ENCODE measurements around the gene PROKR1. TPM values are rescaled to one million over a fixed set of nuclear protein-coding genes. Genes with fewer than 3 reads are reported as not detected.
A peak's percentile ranks its signal among the peaks of the same experiment; 100 is the strongest.

PROKR1 gene
- total RNA-seq, 4 donors from 2014 or later: 0.22 to 0.63 TPM; not detected in 2

GRCh38 chr2:68643874-68644485 is 601 bp downstream of the PROKR1 start:
- DNase-seq (ENCODE audit: low spot score in 2 of 2): no peak
- H3K27ac ChIP-seq: no peak overlapping the region
- H3K9me3 ChIP-seq: peaks cover 0 to 21% (median 5%) of the 10 kb centered on the region in 4 donors
- H3K27me3 ChIP-seq: peaks cover 0 to 65% of the 10 kb centered on the region in 2 donors
- peaks cover 0 to 15% (median 5%) of the 10 kb centered on the region in 4 donors for H3K4me1 ChIP-seq
- 10 to 13% methylated on average over 8 to 17 of the region's 17 CpGs for WGBS, 2 donors
- no peaks in the 10 kb centered on the region for H3K36me3 ChIP-seq
- TF ChIP-seq EP300 (IDR thresholded peaks at IDR 0.05) (no peak), POLR2A (IDR thresholded peaks at IDR 0.05) (no peak)
- TF ChIP-seq, protein P1, sequence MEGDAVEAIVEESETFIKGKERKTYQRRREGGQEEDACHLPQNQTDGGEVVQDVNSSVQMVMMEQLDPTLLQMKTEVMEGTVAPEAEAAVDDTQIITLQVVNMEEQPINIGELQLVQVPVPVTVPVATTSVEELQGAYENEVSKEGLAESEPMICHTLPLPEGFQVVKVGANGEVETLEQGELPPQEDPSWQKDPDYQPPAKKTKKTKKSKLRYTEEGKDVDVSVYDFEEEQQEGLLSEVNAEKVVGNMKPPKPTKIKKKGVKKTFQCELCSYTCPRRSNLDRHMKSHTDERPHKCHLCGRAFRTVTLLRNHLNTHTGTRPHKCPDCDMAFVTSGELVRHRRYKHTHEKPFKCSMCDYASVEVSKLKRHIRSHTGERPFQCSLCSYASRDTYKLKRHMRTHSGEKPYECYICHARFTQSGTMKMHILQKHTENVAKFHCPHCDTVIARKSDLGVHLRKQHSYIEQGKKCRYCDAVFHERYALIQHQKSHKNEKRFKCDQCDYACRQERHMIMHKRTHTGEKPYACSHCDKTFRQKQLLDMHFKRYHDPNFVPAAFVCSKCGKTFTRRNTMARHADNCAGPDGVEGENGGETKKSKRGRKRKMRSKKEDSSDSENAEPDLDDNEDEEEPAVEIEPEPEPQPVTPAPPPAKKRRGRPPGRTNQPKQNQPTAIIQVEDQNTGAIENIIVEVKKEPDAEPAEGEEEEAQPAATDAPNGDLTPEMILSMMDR (IDR thresholded peaks at IDR 0.05): no peak
- peak overlapping the region in 2 of 4 donors; percentile 45 to 50 for H3K4me3 ChIP-seq

GRCh38 chr2:68645523-68645922 is 2.1 kb downstream of the PROKR1 start:
- peaks cover 0 to 67% of the 10 kb centered on the region in 2 donors for H3K27me3 ChIP-seq
- H3K4me1 ChIP-seq: peaks cover 0 to 15% (median 5%) of the 10 kb centered on the region in 4 donors
- no peak overlapping the region for H3K27ac ChIP-seq

DNA sequence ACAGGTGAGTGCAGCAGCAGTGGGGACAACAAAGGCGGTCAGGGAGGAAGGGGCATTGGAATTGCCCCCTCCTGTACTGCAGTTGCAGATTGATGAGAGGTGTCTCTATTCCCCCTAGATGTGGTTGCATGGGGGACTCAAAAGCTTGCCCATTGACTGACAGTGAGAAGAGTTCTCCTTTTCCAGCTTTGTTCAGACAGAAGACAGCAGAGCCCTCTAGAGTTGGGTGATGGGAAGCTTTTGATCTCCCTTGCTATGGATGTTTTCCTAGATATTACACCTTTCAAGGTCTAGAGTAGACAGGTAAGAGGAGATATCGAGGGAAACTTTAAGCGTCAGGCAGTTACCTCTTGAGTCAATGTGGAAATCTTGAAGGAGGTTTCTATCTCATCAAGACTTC is 2.9 kb downstream of the PROKR1 start:
- H3K36me3 ChIP-seq: no peaks in the 10 kb centered on the region
- WGBS, 2 donors: 97% methylated on average over 3 of the region's 3 CpGs
- peaks cover 0 to 15% (median 5%) of the 10 kb centered on the region in 4 donors for H3K4me1 ChIP-seq
- H3K4me3 ChIP-seq: no peak overlapping the region
- peaks cover 0 to 67% of the 10 kb centered on the region in 2 donors for H3K27me3 ChIP-seq
- no peak for DNase-seq (ENCODE audit: low spot score in 2 of 2)
- peaks cover 0 to 9% (median 3%) of the 10 kb centered on the region in 4 donors for H3K9me3 ChIP-seq
- H3K27ac ChIP-seq: no peak overlapping the region
- no peak for TF ChIP-seq POLR2A (IDR thresholded peaks at IDR 0.05)
- TF ChIP-seq, protein P1 (IDR thresholded peaks at IDR 0.05): no peak
- no peak for TF ChIP-seq EP300 (IDR thresholded peaks at IDR 0.05)

More at GRCh38 chr2:68645523-68645922, 2.1 kb downstream of the PROKR1 start:
- DNase-seq (ENCODE audit: low spot score in 2 of 2): no peak
- Histone ChIP-seq H3K4me3 (no peak overlapping the region), H3K36me3 (no peaks in the 10 kb centered on the region), H3K9me3 (peaks cover 0 to 16% (median 5%) of the 10 kb centered on the region in 4 donors)
- TF ChIP-seq EP300 (IDR thresholded peaks at IDR 0.05) (no peak), POLR2A (IDR thresholded peaks at IDR 0.05) (no peak)
- TF ChIP-seq, protein P1 (IDR thresholded peaks at IDR 0.05): no peak

DNA sequence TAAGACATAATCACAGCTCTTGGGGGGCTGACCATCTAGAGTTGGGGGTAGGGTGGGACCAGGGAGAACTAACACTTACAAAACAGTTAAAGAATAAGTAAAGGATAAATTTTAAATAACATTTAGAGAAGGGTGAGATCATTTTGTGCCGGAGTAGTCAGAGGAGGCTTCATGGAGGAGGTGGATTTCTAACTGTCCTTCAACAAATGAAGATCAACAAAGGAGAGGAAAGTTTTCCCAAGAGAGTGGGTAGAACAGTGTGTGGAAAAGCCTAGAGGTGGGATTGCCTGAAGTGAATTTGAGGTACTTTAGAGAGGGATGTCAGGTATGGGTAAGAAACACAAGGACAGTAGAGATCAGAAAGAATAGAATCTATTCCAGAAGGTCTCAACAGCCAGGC is 7.3 kb downstream of the PROKR1 start:
- H3K36me3 ChIP-seq: no peaks in the 10 kb centered on the region
- no peak overlapping the region for H3K4me3 ChIP-seq
- TF ChIP-seq POLR2A (IDR thresholded peaks at IDR 0.05) (no peak), EP300 (IDR thresholded peaks at IDR 0.05) (no peak)
- H3K27me3 ChIP-seq: peaks cover 0 to 30% of the 10 kb centered on the region in 2 donors
- H3K9me3 ChIP-seq: no peaks in the 10 kb centered on the region
- no peaks in the 10 kb centered on the region for H3K4me1 ChIP-seq
- no peak overlapping the region for H3K27ac ChIP-seq
- WGBS, 2 donors: 91% methylated on average over 1 of the region's 1 CpG
- no peak for DNase-seq (ENCODE audit: low spot score in 2 of 2)

GRCh38 chr2:68653034-68653433 is 9.7 kb downstream of the PROKR1 start:
- WGBS, 2 donors: 76 to 86% methylated on average over 9 of the region's 9 CpGs
- no peak overlapping the region for H3K4me3 ChIP-seq
- H3K36me3 ChIP-seq: no peaks in the 10 kb centered on the region
- H3K9me3 ChIP-seq: no peaks in the 10 kb centered on the region
- TF ChIP-seq EP300 (IDR thresholded peaks at IDR 0.05): no peak
- TF ChIP-seq, protein P1 (IDR thresholded peaks at IDR 0.05): no peak
- TF ChIP-seq POLR2A (IDR thresholded peaks at IDR 0.05): no peak
- DNase-seq (ENCODE audit: low spot score in 2 of 2): no peak
- H3K4me1 ChIP-seq: no peaks in the 10 kb centered on the region
- H3K27ac ChIP-seq: no peak overlapping the region
- peaks cover 0 to 10% of the 10 kb centered on the region in 2 donors for H3K27me3 ChIP-seq

All from tibial nerve (tissue), 4 donors.